PFSK-1 (cell line): ENCODE measurements around the gene ACADSB.

Source experiments
- POLR2AphosphoS5 ChIP-seq: IDR thresholded peaks from 2 replicates; pipeline ENCODE4 v1.6.1; 2012; ENCODE audit warnings: low read depth, mild to moderate bottlenecking, control low read depth, low read length, moderate library complexity
- SIN3A ChIP-seq: IDR thresholded peaks from 2 replicates; pipeline ENCODE4 v1.6.1; 2012; ENCODE audit warnings: mild to moderate bottlenecking, low read length, moderate library complexity, borderline replicate concordance; ENCODE audit not compliant: insufficient read depth
- TF ChIP-seq, protein P1 (sequence below), 2 experiments: IDR thresholded peaks; 2 replicates each; pipeline versions ENCODE4 v1.6.1 to v1.8.0; 2011 to 2012; ENCODE audit warnings: low read depth in 2 of 2, low read length in 2 of 2, control low read depth in 1 of 2, inconsistent platforms in 1 of 2, mild to moderate bottlenecking in 1 of 2, moderate library complexity in 1 of 2; ENCODE audit not compliant: insufficient read depth in 1 of 2

DNA sequence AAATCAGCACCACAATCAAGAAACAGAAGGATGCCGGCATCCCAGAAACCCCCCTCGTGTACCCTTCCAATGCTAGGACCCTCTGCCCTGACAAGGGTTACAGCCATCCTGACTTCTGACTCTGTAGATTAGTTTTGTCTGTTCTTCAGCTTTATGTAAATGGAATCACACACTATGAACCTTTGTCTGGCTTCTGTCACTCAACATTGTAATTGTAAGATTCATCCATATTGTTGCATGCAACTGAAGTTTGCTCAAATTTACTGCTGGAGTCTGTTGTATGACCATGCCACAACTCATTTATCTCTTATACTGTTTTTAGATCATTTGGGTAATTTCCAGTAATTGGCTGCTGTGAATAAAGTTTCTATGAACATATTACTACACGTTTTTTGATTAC, 8.7 kb upstream of the ACADSB start:
- TF ChIP-seq SIN3A (no peak), POLR2AphosphoS5 (no peak)
- TF ChIP-seq, protein P1, sequence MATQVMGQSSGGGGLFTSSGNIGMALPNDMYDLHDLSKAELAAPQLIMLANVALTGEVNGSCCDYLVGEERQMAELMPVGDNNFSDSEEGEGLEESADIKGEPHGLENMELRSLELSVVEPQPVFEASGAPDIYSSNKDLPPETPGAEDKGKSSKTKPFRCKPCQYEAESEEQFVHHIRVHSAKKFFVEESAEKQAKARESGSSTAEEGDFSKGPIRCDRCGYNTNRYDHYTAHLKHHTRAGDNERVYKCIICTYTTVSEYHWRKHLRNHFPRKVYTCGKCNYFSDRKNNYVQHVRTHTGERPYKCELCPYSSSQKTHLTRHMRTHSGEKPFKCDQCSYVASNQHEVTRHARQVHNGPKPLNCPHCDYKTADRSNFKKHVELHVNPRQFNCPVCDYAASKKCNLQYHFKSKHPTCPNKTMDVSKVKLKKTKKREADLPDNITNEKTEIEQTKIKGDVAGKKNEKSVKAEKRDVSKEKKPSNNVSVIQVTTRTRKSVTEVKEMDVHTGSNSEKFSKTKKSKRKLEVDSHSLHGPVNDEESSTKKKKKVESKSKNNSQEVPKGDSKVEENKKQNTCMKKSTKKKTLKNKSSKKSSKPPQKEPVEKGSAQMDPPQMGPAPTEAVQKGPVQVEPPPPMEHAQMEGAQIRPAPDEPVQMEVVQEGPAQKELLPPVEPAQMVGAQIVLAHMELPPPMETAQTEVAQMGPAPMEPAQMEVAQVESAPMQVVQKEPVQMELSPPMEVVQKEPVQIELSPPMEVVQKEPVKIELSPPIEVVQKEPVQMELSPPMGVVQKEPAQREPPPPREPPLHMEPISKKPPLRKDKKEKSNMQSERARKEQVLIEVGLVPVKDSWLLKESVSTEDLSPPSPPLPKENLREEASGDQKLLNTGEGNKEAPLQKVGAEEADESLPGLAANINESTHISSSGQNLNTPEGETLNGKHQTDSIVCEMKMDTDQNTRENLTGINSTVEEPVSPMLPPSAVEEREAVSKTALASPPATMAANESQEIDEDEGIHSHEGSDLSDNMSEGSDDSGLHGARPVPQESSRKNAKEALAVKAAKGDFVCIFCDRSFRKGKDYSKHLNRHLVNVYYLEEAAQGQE (IDR thresholded peaks at IDR 0.05; ENCODE audit: insufficient read depth in 1 of 2, low read depth in 2 of 2, low read length in 2 of 2): no peak
